BLaER1 (cell line): ENCODE measurements around the gene POU6F1.

ENCODE experiments used
- H3K27ac ChIP-seq: shearing (Covaris generic); formaldehyde crosslinking; 2 replicates; pipeline ENCODE4 v1.8.1; 2022
- H3K27me3 ChIP-seq: shearing (Covaris generic); formaldehyde crosslinking; 2 replicates; pipeline ENCODE4 v1.8.1; 2022
- H3K36me3 ChIP-seq: shearing (Covaris generic); formaldehyde crosslinking; 2 replicates; pipeline ENCODE4 v1.8.1; 2022
- H3K4me1 ChIP-seq: shearing (Covaris generic); formaldehyde crosslinking; 2 replicates; pipeline ENCODE4 v1.8.1; 2022
- H3K4me2 ChIP-seq: shearing (Covaris generic); formaldehyde crosslinking; 2 replicates; pipeline ENCODE4 v1.8.1; 2022
- H3K4me3 ChIP-seq: shearing (Covaris generic); formaldehyde crosslinking; 2 replicates; pipeline ENCODE4 v1.8.1; 2022
- H3K9ac ChIP-seq: shearing (Covaris generic); formaldehyde crosslinking; 2 replicates; pipeline ENCODE4 v1.8.1; 2022
- H3K9me3 ChIP-seq: shearing (Covaris generic); formaldehyde crosslinking; 2 replicates; pipeline ENCODE4 v1.8.1; 2022
- H4K20me1 ChIP-seq: shearing (Covaris generic); formaldehyde crosslinking; 2 replicates; pipeline ENCODE4 v1.8.1; 2022
- Cebpa-rat ChIP-seq: shearing (Covaris generic); IDR thresholded peaks from 2 replicates; pipeline ENCODE4 v1.8.1; 2022

The POU6F1 gene

DNA sequence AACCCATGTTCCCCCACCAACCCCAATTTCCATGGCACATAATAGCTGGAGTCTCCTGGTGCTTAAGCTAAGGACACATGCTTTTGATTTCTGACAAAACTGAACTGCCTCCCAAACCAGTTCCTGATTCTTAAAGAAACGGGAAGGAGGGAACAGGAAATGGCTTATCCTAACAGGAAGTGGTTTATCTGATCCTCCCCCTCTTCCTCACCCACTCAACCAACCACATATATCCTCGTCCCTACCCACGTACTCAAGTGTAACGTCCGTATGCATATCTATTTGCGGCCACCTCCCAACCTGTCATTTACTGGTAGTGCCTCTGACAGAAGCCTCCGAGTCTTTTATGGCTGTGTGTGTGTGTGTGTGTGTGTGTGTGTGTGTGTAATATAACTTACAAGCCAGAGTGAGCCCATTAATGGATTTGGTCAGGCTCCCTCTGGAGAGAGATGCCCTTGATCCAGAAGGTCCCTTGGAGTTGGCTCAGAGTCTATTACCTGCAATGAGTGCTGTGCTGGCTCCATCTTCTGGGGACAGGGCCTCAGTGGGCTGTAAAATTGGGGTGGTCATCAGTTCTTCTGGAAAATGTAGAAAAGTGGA is 28.5 kb upstream of the POU6F1 start:
- no peak for TF ChIP-seq Cebpa-rat
- Histone ChIP-seq H3K36me3 (peaks cover 42% of the 10 kb centered on the region), H3K4me3 (no peak overlapping the region), H3K9ac (no peak overlapping the region), H3K4me1 (peaks cover 35% of the 10 kb centered on the region), H3K4me2 (peak overlapping the region; percentile 74), H4K20me1 (peaks cover 23% of the 10 kb centered on the region; the same call in 1 of the 2 replicates), H3K27me3 (no peaks in the 10 kb centered on the region), H3K27ac (peak overlapping the region; percentile 2; the same call in 1 of the 2 replicates), H3K9me3 (no peaks in the 10 kb centered on the region)

DNA sequence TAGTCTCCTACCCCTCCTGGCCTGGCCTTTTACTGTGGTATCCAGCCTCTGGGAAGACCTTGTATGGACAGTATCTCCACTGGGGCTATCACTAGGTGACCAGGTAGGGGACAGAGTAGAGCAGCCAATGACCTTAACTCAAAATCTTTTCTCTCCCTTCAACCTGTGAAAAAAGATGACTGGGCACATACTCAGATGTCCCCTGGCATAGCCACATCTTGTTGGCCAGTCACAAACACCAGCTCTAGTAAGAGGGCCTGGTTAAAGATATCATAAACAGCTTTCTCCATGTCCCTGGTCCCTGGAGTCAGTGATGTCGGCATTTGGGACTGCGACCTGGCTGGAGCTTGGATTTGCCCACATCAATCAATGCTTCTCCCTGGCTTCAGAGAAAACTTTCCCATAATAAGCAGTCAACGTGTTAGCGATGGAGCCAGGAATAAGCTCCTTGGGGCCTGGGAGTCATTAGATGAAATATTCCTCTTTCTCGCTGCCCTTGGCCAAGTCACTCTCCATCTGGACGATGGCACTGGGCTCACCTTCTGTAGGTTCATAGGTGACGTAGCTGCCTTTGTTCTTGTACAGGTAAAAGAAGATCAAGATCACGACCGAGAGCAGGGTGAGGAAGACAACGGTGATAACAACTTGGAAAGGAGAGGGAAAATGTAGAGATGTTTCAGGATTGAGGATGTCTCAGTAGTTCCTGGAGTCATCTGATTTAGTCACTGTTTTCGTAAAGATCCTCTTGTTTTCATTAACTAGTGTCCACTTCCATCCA is 27.8 kb upstream of the POU6F1 start:
- Histone ChIP-seq H3K4me1 (peaks cover 37% of the 10 kb centered on the region), H4K20me1 (peaks cover 27% of the 10 kb centered on the region; the same call in 1 of the 2 replicates), H3K36me3 (peaks cover 49% of the 10 kb centered on the region), H3K4me2 (peak overlapping the region; percentile 74), H3K4me3 (no peak overlapping the region), H3K27ac (peak overlapping the region; percentile 2; the same call in 1 of the 2 replicates), H3K27me3 (no peaks in the 10 kb centered on the region), H3K9me3 (no peaks in the 10 kb centered on the region), H3K9ac (no peak overlapping the region)
- no peak for TF ChIP-seq Cebpa-rat

DNA sequence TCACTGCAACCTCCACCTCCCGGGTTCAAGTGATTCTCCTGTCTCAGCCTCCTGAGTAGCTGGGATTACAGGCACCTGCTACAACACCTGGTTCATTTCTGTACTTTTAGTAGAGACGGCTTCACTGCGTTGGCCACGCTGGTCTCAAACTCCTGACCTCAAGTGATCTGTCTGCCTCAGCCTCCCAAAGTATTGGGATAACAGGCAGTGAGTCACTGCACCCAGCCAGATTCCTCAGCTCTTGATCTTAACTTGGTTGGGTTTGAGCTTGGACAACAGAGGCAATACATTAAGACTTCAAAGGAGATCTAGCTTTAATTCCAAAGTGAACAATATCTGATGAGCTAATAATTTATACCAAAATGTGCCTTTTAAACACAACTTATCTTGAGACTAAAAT is 26.4 kb upstream of the POU6F1 start:
- Histone ChIP-seq H4K20me1 (peaks cover 41% of the 10 kb centered on the region), H3K9me3 (no peaks in the 10 kb centered on the region), H3K4me1 (peaks cover 49% of the 10 kb centered on the region), H3K4me3 (no peak overlapping the region), H3K36me3 (peaks cover 57% of the 10 kb centered on the region), H3K4me2 (no peak overlapping the region), H3K9ac (no peak overlapping the region), H3K27me3 (no peaks in the 10 kb centered on the region), H3K27ac (no peak overlapping the region)
- no peak for TF ChIP-seq Cebpa-rat

DNA sequence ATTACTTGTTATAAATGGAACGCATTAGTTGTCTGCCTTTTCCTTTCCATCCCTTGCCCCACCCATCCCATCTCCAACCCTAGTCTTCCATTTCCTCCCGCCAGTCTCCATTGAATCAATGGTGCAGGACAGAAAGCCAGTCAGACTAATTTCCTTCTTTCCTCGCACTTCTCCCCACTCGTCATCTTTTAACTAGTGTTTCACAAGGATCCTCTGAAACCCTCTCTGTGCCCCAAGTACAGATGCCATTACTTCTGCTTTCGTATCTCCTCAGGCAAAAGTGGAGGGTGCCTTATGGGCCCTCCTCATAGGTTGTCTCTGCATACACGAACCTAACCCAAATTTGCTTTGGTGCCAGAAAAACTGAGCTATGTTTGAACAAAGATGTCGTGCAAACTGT is 25.0 kb upstream of the POU6F1 start:
- peaks cover 57% of the 10 kb centered on the region for H3K36me3 ChIP-seq
- H3K27ac ChIP-seq: no peak overlapping the region
- peaks cover 42% of the 10 kb centered on the region for H4K20me1 ChIP-seq
- H3K4me2 ChIP-seq: no peak overlapping the region
- TF ChIP-seq Cebpa-rat: no peak
- no peak overlapping the region for H3K4me3 ChIP-seq
- no peaks in the 10 kb centered on the region for H3K27me3 ChIP-seq
- H3K4me1 ChIP-seq: peaks cover 45% of the 10 kb centered on the region
- no peak overlapping the region for H3K9ac ChIP-seq
- no peaks in the 10 kb centered on the region for H3K9me3 ChIP-seq

DNA sequence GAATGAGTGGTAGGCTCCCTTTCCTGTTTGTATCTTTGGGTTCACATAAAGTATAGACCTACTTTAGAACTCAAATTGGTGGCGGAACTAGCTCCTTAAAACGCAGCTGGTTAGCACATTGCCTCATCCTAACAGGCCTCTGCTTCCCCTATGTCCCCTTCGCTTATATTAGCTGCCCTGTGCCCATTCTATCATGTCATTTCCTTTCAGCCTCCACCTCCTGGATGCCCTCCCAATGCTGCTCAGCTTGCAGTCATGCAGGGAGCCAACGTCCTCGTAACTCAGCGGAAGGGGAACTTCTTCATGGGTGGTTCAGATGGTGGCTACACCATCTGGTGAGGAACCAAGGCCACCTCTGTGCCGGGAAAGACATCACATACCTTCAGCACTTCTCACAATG is 24.3 kb upstream of the POU6F1 start:
- no peak overlapping the region for H3K4me3 ChIP-seq
- no peak overlapping the region for H3K4me2 ChIP-seq
- H3K27ac ChIP-seq: no peak overlapping the region
- no peak overlapping the region for H3K9ac ChIP-seq
- H3K27me3 ChIP-seq: no peaks in the 10 kb centered on the region
- peaks cover 42% of the 10 kb centered on the region for H4K20me1 ChIP-seq
- TF ChIP-seq Cebpa-rat: no peak
- H3K4me1 ChIP-seq: peaks cover 40% of the 10 kb centered on the region
- H3K36me3 ChIP-seq: peaks cover 57% of the 10 kb centered on the region
- H3K9me3 ChIP-seq: no peaks in the 10 kb centered on the region

DNA sequence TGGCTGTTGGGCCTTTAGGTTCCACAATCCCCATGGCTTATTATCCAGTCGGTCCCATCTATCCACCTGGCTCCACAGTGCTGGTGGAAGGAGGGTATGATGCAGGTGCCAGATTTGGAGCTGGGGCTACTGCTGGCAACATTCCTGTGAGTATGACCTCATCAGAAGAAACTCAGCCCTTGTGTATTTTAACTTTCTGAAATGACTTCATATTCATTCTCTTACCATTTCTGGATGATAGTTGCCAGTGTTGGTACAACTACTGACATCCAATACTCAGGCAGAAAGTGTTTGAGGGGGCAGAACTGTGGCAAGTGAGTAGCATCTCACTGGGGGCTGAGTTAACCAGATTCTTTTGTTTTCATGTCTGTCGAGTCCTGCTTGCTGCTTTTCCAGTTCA is 23.1 kb upstream of the POU6F1 start:
- peaks cover 57% of the 10 kb centered on the region for H3K36me3 ChIP-seq
- no peaks in the 10 kb centered on the region for H3K27me3 ChIP-seq
- peaks cover 28% of the 10 kb centered on the region for H3K4me1 ChIP-seq
- no peak overlapping the region for H3K9ac ChIP-seq
- no peak for TF ChIP-seq Cebpa-rat
- H3K4me3 ChIP-seq: no peak overlapping the region
- H3K27ac ChIP-seq: no peak overlapping the region
- no peaks in the 10 kb centered on the region for H3K9me3 ChIP-seq
- peaks cover 42% of the 10 kb centered on the region for H4K20me1 ChIP-seq
- no peak overlapping the region for H3K4me2 ChIP-seq

DNA sequence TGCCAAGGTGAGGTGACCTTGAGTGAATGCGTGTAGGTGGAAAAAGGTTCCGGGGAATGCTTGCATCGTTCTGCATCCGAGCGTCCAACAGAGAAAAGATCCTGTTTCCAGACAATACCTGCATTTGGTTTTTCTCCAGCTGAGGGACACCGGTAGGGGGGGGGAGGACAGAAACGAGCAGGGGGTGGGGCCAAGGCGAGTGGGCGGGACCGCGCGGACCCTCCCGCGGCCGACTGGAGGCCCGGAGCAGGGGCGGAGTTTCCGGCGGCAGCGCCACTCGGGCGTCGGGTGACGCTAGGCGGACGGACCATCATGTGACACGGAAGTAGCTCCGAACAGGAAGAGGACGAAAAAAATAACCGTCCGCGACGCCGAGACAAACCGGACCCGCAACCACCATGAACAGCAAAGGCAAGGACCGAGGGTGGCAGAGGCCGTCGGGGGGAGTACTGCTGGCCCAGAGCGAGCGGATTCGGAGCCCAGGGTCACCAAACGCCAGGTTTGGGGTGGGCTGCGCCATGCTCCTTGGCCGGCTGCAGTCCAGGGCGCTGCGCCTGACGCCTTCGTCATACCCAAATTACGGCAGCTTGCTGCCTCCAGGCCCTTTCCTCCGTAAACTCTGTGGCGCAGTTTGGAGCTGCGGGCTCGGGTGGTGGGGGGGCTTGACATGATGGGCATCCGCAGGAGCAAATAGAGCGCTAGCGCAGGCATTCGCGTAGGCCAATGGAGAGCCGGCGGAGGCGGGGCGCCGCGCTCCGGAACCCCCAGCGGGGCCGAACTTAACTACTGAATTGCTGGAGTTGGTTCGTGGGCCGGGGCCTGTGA is 20.9 kb upstream of the POU6F1 start, which contains the start of gene DAZAP2:
Gene DAZAP2 (plus strand): TSS at position 317 of the 825 bp plus-strand sequence. CDS start 82 bp downstream, at position 399.
- Histone ChIP-seq H4K20me1 (peaks cover 37% of the 10 kb centered on the region), H3K27me3 (no peaks in the 10 kb centered on the region), H3K27ac (peak within 1 kb of the TSS; percentile 100)

DNA sequence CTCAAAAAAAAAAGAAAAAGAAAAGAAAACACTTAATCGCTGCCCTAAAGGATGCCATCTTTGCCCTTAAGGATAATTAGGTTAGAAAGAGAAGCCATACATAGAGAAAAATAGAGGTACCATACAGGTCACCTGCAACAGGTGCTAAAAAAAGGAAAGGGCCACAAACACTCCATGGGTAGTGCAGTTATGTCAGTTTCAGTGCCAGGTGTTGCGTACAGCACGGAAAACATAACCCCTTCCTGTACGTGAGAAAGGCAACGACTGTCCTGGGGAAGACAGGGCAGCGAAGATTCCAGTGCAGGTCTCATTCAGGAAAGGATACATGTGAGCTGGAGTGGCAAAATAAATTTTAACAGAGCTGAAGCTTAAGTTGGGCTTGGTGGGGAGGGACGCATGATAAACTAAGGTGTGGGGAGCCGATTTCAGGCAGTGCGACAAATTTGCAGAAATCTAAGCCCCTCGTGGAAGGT is 20.2 kb upstream of the POU6F1 start:
- H3K4me1 ChIP-seq: peaks cover 21% of the 10 kb centered on the region
- peaks cover 33% of the 10 kb centered on the region for H3K36me3 ChIP-seq
- H3K27ac ChIP-seq: peak overlapping the region; percentile 44; the same call in 1 of the 2 replicates
- no peaks in the 10 kb centered on the region; the same call in 1 of the 2 replicates for H3K9me3 ChIP-seq
- peak overlapping the region; percentile 95 for H3K4me3 ChIP-seq
- no peaks in the 10 kb centered on the region for H3K27me3 ChIP-seq
- peak overlapping the region; percentile 100 for H3K9ac ChIP-seq
- peak overlapping the region; percentile 95 for H3K4me2 ChIP-seq
- H4K20me1 ChIP-seq: peaks cover 33% of the 10 kb centered on the region
- no peak for TF ChIP-seq Cebpa-rat

More for the DNA sequence above, 20.9 kb upstream of the POU6F1 start, which contains the start of gene DAZAP2:
- Histone ChIP-seq H3K4me3 (peak within 1 kb of the TSS; percentile 95), H3K36me3 (peaks cover 37% of the 10 kb centered on the region), H3K4me1 (peaks cover 21% of the 10 kb centered on the region), H3K9ac (peak within 1 kb of the TSS; percentile 100), H3K9me3 (no peaks in the 10 kb centered on the region), H3K4me2 (peak within 1 kb of the TSS; percentile 95)
- no peak for TF ChIP-seq Cebpa-rat

DNA sequence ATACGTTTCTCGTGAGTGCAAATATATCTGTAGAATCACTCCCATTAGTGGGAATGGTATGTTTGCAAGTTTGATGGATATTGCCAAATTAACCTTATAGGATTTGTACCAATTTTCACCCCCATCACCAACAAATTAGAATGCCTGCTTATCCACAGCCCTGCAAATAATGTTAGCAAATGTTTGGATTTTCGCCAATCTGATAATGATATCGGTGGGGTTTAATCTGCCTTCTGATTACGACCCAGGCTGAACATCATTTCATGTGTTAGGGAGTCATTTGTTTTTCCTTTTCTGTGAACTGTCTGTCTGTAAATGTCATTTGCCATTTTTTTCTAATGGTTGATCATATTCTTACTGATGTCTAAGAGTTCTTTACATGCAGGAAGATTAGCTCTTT is 16.7 kb upstream of the POU6F1 start:
- Histone ChIP-seq H3K9ac (no peak overlapping the region), H3K4me1 (peaks cover 8% of the 10 kb centered on the region), H3K9me3 (no peaks in the 10 kb centered on the region; the same call in 1 of the 2 replicates), H3K4me3 (no peak overlapping the region), H3K27me3 (no peaks in the 10 kb centered on the region), H4K20me1 (peaks cover 4% of the 10 kb centered on the region; the same call in 1 of the 2 replicates), H3K4me2 (no peak overlapping the region), H3K36me3 (no peaks in the 10 kb centered on the region), H3K27ac (no peak overlapping the region)
- TF ChIP-seq Cebpa-rat: no peak
